GM23338 (cell line): Measurements from ENCODE around the gene MYO9B. TPM values are rescaled to one million over a fixed set of nuclear protein-coding genes. Genes with fewer than 3 reads are reported as not detected.

ENCODE experiments used
- ATAC-seq: fragments of 200-7000 bp; cut with Tn5 transposase; 3 replicates; pipeline ENCODE4 v1.9.1; 2020
- DNase-seq: peaks from one replicate; pipeline ENCODE4 v3.0.0-alpha.2; 2015; ENCODE audit warnings: low spot score
- H2AFZ ChIP-seq: fragments of 200-600 bp; sonication (generic); 2 replicates; pipeline ENCODE4 v1.8.0; 2016; ENCODE audit warnings: antibody characterized with exemption, mild to moderate bottlenecking, moderate library complexity
- H3F3A ChIP-seq: fragments of 200-600 bp; sonication (generic); replicated peaks from 2 replicates; pipeline ENCODE4 v1.8.0; 2017; ENCODE audit warnings: antibody characterized with exemption, mixed run types, low read depth
- H3K27ac ChIP-seq: fragments of 200-600 bp; sonication (generic); 2 replicates; pipeline ENCODE4 v1.6.1; 2016; ENCODE audit warnings: low read depth
- H3K27me3 ChIP-seq: fragments of 200-600 bp; sonication (generic); 2 replicates; pipeline ENCODE4 v1.8.0; 2016; ENCODE audit warnings: mild to moderate bottlenecking, mixed run types, moderate library complexity; ENCODE audit not compliant: insufficient read depth
- H3K36me3 ChIP-seq: fragments of 200-600 bp; sonication (generic); 2 replicates; pipeline ENCODE4 v1.8.0; 2016; ENCODE audit warnings: mild to moderate bottlenecking; ENCODE audit not compliant: insufficient read depth
- H3K4me1 ChIP-seq: fragments of 200-600 bp; sonication (generic); 2 replicates; pipeline ENCODE4 v1.8.0; 2016; ENCODE audit warnings: mild to moderate bottlenecking, moderate library complexity; ENCODE audit not compliant: insufficient read depth
- H3K4me2 ChIP-seq: fragments of 200-600 bp; sonication (generic); 2 replicates; pipeline ENCODE4 v1.7.1; 2017; ENCODE audit warnings: mixed run types
- H3K4me3 ChIP-seq: fragments of 200-600 bp; sonication (generic); 2 replicates; pipeline ENCODE4 v1.6.1; 2016; ENCODE audit warnings: mixed run types
- H3K79me2 ChIP-seq: fragments of 200-600 bp; sonication (generic); replicated peaks from 2 replicates; pipeline ENCODE4 v1.8.0; 2017; ENCODE audit warnings: mild to moderate bottlenecking; ENCODE audit not compliant: insufficient read depth
- H3K9me2 ChIP-seq: fragments of 200-600 bp; sonication (generic); 2 replicates; pipeline ENCODE4 v1.8.0; 2017; ENCODE audit not compliant: insufficient read depth
- H4K20me1 ChIP-seq: fragments of 200-600 bp; sonication (generic); replicated peaks from 2 replicates; pipeline ENCODE4 v1.8.0; 2017; ENCODE audit warnings: mild to moderate bottlenecking; ENCODE audit not compliant: insufficient read depth
- H3K27ac Mint-ChIP-seq: 2 replicates; pipeline ENCODE4 v1.8.0; 2020; ENCODE audit warnings: inconsistent platforms, mild to moderate bottlenecking, moderate library complexity, mixed read lengths
- H3K27me3 Mint-ChIP-seq: 3 replicates; pipeline ENCODE4 v1.8.0; 2022; ENCODE audit warnings: low read depth, mild to moderate bottlenecking, moderate library complexity, mixed read lengths, inconsistent platforms; ENCODE audit not compliant: insufficient read depth, poor library complexity
- H3K36me3 Mint-ChIP-seq: 3 replicates; pipeline ENCODE4 v1.8.0; 2021; ENCODE audit warnings: low read depth, mild to moderate bottlenecking, inconsistent platforms, moderate library complexity, mixed read lengths
- H3K4me1 Mint-ChIP-seq: 3 replicates; pipeline ENCODE4 v1.8.0; 2020; ENCODE audit warnings: mild to moderate bottlenecking, inconsistent platforms, mixed read lengths
- H3K4me3 Mint-ChIP-seq: 3 replicates; pipeline ENCODE4 v1.8.0; 2021; ENCODE audit warnings: moderate library complexity, mild to moderate bottlenecking, inconsistent platforms, mixed read lengths
- H3K9me3 Mint-ChIP-seq: 3 replicates; pipeline ENCODE4 v1.8.0; 2020; ENCODE audit warnings: moderate library complexity, mild to moderate bottlenecking, inconsistent platforms, mixed read lengths
- CREB1 ChIP-seq: fragments of 250-450 bp; sonication (Bioruptor Pico); IDR thresholded peaks from 2 replicates; pipeline ENCODE4 v1.5.0; 2020; ENCODE audit warnings: low read depth, mild to moderate bottlenecking, moderate library complexity
- EZH2phosphoT487 ChIP-seq: fragments of 200-600 bp; sonication (generic); IDR thresholded peaks from one replicate; pipeline ENCODE4 v1.8.1; 2018; ENCODE audit warnings: antibody characterized with exemption; ENCODE audit not compliant: unreplicated experiment
- JUNB ChIP-seq: IDR thresholded peaks from one replicate; pipeline ENCODE4 v1.6.1; 2016; ENCODE audit warnings: antibody characterized with exemption; ENCODE audit not compliant: unreplicated experiment
- NANOG ChIP-seq: IDR thresholded peaks from 2 replicates; pipeline ENCODE4 v1.6.1; 2016; ENCODE audit warnings: antibody characterized with exemption, borderline replicate concordance
- ZNF114 ChIP-seq: fragments of 250-450 bp; sonication (Bioruptor Pico); IDR thresholded peaks from 2 replicates; pipeline ENCODE4 v1.5.0; 2020; ENCODE audit warnings: mild to moderate bottlenecking, moderate library complexity
- ZNF331 ChIP-seq: fragments of 250-450 bp; sonication (Bioruptor Pico); IDR thresholded peaks from 2 replicates; pipeline ENCODE4 v1.5.0; 2020; ENCODE audit warnings: low read depth, mild to moderate bottlenecking, moderate library complexity
- polyA plus RNA-seq: library from polyadenylated mRNA; unstranded; fragments of >200 nt; fragmentation: Nextera tagmentation; extraction: Ambion mirVana; gene quantifications from 2 replicates; pipeline ENCODE4 v1.2.1, GENCODE V29; 2016
- total RNA-seq: library from RNA; depleted of rRNA; stranded (reverse); fragments of >200 nt; shearing (Covaris generic); gene quantifications from 2 replicates; pipeline ENCODE4 v1.2.3, GENCODE V29; 2014
- TF ChIP-seq, protein P1 (sequence below): IDR thresholded peaks from one replicate; pipeline ENCODE4 v1.6.1; 2018; ENCODE audit warnings: antibody characterized with exemption; ENCODE audit not compliant: unreplicated experiment
- TF ChIP-seq, protein P2 (sequence below): fragments of 250-450 bp; sonication (Bioruptor Pico); IDR thresholded peaks from 2 replicates; pipeline ENCODE4 v1.5.0; 2020; ENCODE audit warnings: mild to moderate bottlenecking, moderate library complexity

MYO9B gene
- total and polyA plus RNA-seq, 2 experiments from 2014 or later = 28.7 to 61.3 TPM

DNA sequence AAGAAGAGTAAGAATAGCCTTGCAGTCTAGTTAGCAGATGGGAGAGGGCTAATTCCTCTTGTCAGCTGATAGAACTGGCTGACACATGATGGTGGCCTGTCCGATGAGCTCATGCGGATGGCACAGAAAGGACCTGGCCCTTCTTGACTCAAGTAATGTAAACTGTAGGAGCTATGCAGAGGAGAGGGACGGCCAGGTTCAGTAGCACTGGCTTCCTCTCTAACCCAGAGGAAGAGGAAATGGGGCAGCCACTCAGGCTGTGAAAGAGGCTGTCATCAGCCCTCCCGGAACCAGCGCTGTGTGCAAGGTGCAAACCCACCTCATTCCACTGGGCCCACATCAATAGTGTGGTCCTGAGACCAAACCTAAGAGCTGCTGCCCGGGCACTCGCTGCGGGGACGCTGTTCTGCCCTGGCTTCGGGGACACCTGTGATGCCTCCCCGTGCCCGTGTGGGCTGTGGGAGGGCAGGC is 108.8 kb downstream of the MYO9B start:
- H3F3A ChIP-seq = peaks cover 6% of the 10 kb centered on the region
- H3K36me3 Mint-ChIP-seq = peaks cover 31% of the 10 kb centered on the region
- ATAC-seq = no peak

More for the DNA sequence above, 108.8 kb downstream of the MYO9B start:
- Histone ChIP-seq H3K36me3 (0 out of 2 replicates have a peak, but pooled peaks cover 4% of the 10 kb centered on the region), H3K27me3 (no peaks in the 10 kb centered on the region), H2AFZ (no peak overlapping the region), H3K4me3 (no peak overlapping the region), H4K20me1 (no peaks in the 10 kb centered on the region; the same call in none of the 2 replicates), H3K4me2 (no peak overlapping the region), H3K79me2 (no peaks in the 10 kb centered on the region), H3K4me1 (no peaks in the 10 kb centered on the region), H3K9me2 (no peaks in the 10 kb centered on the region), H3K27ac (no peak overlapping the region)
- H3K9me3 Mint-ChIP-seq = no peaks in the 10 kb centered on the region
- no peak for TF ChIP-seq NANOG
- TF ChIP-seq, protein P1, sequence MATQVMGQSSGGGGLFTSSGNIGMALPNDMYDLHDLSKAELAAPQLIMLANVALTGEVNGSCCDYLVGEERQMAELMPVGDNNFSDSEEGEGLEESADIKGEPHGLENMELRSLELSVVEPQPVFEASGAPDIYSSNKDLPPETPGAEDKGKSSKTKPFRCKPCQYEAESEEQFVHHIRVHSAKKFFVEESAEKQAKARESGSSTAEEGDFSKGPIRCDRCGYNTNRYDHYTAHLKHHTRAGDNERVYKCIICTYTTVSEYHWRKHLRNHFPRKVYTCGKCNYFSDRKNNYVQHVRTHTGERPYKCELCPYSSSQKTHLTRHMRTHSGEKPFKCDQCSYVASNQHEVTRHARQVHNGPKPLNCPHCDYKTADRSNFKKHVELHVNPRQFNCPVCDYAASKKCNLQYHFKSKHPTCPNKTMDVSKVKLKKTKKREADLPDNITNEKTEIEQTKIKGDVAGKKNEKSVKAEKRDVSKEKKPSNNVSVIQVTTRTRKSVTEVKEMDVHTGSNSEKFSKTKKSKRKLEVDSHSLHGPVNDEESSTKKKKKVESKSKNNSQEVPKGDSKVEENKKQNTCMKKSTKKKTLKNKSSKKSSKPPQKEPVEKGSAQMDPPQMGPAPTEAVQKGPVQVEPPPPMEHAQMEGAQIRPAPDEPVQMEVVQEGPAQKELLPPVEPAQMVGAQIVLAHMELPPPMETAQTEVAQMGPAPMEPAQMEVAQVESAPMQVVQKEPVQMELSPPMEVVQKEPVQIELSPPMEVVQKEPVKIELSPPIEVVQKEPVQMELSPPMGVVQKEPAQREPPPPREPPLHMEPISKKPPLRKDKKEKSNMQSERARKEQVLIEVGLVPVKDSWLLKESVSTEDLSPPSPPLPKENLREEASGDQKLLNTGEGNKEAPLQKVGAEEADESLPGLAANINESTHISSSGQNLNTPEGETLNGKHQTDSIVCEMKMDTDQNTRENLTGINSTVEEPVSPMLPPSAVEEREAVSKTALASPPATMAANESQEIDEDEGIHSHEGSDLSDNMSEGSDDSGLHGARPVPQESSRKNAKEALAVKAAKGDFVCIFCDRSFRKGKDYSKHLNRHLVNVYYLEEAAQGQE = no peak
- no peak for TF ChIP-seq JUNB
- no peak for TF ChIP-seq ZNF331 (CRISPR knock-in tag)
- no peak for TF ChIP-seq CREB1
- no peak for TF ChIP-seq EZH2phosphoT487
- TF ChIP-seq, protein P2, sequence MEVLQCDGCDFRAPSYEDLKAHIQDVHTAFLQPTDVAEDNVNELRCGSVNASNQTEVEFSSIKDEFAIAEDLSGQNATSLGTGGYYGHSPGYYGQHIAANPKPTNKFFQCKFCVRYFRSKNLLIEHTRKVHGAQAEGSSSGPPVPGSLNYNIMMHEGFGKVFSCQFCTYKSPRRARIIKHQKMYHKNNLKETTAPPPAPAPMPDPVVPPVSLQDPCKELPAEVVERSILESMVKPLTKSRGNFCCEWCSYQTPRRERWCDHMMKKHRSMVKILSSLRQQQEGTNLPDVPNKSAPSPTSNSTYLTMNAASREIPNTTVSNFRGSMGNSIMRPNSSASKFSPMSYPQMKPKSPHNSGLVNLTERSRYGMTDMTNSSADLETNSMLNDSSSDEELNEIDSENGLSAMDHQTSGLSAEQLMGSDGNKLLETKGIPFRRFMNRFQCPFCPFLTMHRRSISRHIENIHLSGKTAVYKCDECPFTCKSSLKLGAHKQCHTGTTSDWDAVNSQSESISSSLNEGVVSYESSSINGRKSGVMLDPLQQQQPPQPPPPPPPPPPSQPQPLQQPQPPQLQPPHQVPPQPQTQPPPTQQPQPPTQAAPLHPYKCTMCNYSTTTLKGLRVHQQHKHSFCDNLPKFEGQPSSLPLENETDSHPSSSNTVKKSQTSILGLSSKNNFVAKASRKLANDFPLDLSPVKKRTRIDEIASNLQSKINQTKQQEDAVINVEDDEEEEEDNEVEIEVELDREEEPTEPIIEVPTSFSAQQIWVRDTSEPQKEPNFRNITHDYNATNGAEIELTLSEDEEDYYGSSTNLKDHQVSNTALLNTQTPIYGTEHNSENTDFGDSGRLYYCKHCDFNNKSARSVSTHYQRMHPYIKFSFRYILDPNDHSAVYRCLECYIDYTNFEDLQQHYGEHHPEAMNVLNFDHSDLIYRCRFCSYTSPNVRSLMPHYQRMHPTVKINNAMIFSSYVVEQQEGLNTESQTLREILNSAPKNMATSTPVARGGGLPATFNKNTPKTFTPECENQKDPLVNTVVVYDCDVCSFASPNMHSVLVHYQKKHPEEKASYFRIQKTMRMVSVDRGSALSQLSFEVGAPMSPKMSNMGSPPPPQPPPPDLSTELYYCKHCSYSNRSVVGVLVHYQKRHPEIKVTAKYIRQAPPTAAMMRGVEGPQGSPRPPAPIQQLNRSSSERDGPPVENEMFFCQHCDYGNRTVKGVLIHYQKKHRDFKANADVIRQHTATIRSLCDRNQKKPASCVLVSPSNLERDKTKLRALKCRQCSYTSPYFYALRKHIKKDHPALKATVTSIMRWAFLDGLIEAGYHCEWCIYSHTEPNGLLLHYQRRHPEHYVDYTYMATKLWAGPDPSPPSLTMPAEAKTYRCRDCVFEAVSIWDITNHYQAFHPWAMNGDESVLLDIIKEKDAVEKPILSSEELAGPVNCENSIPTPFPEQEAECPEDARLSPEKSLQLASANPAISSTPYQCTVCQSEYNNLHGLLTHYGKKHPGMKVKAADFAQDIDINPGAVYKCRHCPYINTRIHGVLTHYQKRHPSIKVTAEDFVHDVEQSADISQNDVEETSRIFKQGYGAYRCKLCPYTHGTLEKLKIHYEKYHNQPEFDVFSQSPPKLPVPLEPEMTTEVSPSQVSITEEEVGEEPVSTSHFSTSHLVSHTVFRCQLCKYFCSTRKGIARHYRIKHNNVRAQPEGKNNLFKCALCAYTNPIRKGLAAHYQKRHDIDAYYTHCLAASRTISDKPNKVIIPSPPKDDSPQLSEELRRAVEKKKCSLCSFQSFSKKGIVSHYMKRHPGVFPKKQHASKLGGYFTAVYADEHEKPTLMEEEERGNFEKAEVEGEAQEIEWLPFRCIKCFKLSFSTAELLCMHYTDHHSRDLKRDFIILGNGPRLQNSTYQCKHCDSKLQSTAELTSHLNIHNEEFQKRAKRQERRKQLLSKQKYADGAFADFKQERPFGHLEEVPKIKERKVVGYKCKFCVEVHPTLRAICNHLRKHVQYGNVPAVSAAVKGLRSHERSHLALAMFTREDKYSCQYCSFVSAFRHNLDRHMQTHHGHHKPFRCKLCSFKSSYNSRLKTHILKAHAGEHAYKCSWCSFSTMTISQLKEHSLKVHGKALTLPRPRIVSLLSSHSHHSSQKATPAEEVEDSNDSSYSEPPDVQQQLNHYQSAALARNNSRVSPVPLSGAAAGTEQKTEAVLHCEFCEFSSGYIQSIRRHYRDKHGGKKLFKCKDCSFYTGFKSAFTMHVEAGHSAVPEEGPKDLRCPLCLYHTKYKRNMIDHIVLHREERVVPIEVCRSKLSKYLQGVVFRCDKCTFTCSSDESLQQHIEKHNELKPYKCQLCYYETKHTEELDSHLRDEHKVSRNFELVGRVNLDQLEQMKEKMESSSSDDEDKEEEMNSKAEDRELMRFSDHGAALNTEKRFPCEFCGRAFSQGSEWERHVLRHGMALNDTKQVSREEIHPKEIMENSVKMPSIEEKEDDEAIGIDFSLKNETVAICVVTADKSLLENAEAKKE (CRISPR knock-in tag) = no peak
- TF ChIP-seq ZNF114 (CRISPR knock-in tag) = no peak
- H3K27ac Mint-ChIP-seq = no peak overlapping the region
- DNase-seq = no peak
- H3K4me3 Mint-ChIP-seq = no peak overlapping the region
- H3K4me1 Mint-ChIP-seq = peaks cover 13% of the 10 kb centered on the region
- peaks cover 12% of the 10 kb centered on the region for H3K27me3 Mint-ChIP-seq
